HUES64 (cell line): ENCODE measurements around the gene LRRC66.

Experiments
- H3K27ac ChIP-seq: 2 replicates; pipeline ENCODE4 v1.7.0; 2013; ENCODE audit warnings: low read depth, low read length, inconsistent platforms
- H3K27me3 ChIP-seq: 2 replicates; pipeline ENCODE4 v1.6.1; 2013; ENCODE audit warnings: mild to moderate bottlenecking, low read length; ENCODE audit not compliant: insufficient read depth
- H3K36me3 ChIP-seq: 2 replicates; pipeline ENCODE4 v1.6.1; 2013; ENCODE audit warnings: mild to moderate bottlenecking, low read length; ENCODE audit not compliant: insufficient read depth
- H3K4me1 ChIP-seq: 2 replicates; pipeline ENCODE4 v1.6.1; 2013; ENCODE audit warnings: mild to moderate bottlenecking, low read length, moderate library complexity; ENCODE audit not compliant: insufficient read depth
- H3K4me3 ChIP-seq: 2 replicates; pipeline ENCODE4 v1.5.1; 2013; ENCODE audit warnings: mild to moderate bottlenecking, low read length, moderate library complexity
- H3K9ac ChIP-seq: 2 replicates; pipeline ENCODE4 v1.6.1; 2013; ENCODE audit warnings: mild to moderate bottlenecking, low read depth, low read length
- H3K9me3 ChIP-seq: 2 replicates; pipeline ENCODE4 v1.6.1; 2013; ENCODE audit warnings: low read depth, low read length; ENCODE audit not compliant: insufficient read depth
- WGBS: fragments of 150-250, 120-280 bp; methylation state at CpG from one replicate; pipeline ENCODE4 v1.1.7; 2013; ENCODE audit warnings: missing lambda C conversion rate; 5-methylcytosine and 5-hydroxymethylcytosine counted together

Gene LRRC66

GRCh38 chr4:51960486-51960885 is 59.7 kb downstream of the LRRC66 start:
- WGBS, result 83% methylated on average over 4 of the region's 4 CpGs
- no peak overlapping the region for H3K27ac ChIP-seq
- no peaks in the 10 kb centered on the region; the same call in 1 of the 2 replicates for H3K27me3 ChIP-seq
- H3K4me1 ChIP-seq, result no peaks in the 10 kb centered on the region; the same call in 1 of the 2 replicates
- H3K36me3 ChIP-seq, result no peaks in the 10 kb centered on the region
- H3K9me3 ChIP-seq, result no peaks in the 10 kb centered on the region
- no peak overlapping the region for H3K9ac ChIP-seq
- H3K4me3 ChIP-seq, result no peak overlapping the region

- 66% methylated on average over 2 of the region's 2 CpGs for WGBS
- Histone ChIP-seq H3K9me3 (peaks cover 14% of the 10 kb centered on the region), H3K4me3 (no peak overlapping the region)
These were observed 61.8 kb downstream of the LRRC66 start for GRCh38 chr4:51958199-51958968.

More at GRCh38 chr4:51958199-51958968, 61.8 kb downstream of the LRRC66 start:
- no peaks in the 10 kb centered on the region; the same call in 1 of the 2 replicates for H3K27me3 ChIP-seq
- no peak overlapping the region for H3K27ac ChIP-seq
- no peaks in the 10 kb centered on the region for H3K4me1 ChIP-seq
- no peak overlapping the region for H3K9ac ChIP-seq
- H3K36me3 ChIP-seq, result no peaks in the 10 kb centered on the region
